Liver (tissue), 9 donors: ENCODE results near the gene RANBP3. TPM values are rescaled to one million over a fixed set of nuclear protein-coding genes. Genes with fewer than 3 reads are reported as not detected.

Experiments used
- DNase-seq: peaks from one replicate; pipeline ENCODE4 v3.0.0-alpha.2; 2017; ENCODE audit warnings: low spot score
- H3K27ac ChIP-seq, 2 donors: one replicate each; pipeline ENCODE4 v1.7.0; 2013; ENCODE audit warnings: inconsistent platforms in 2 of 2, low read length in 2 of 2, control low read depth in 1 of 2, low read depth in 1 of 2, mild to moderate bottlenecking in 1 of 2
- H3K27me3 ChIP-seq, 4 donors: one replicate each; pipeline versions ENCODE4 v1.6.1 to v1.7.0; 2013; ENCODE audit warnings: low read length in 3 of 4, inconsistent platforms in 1 of 4, mild to moderate bottlenecking in 1 of 4, moderate library complexity in 1 of 4; ENCODE audit not compliant: control insufficient read depth in 4 of 4, insufficient read depth in 4 of 4
- H3K36me3 ChIP-seq, 4 donors: one replicate each; pipeline versions ENCODE4 v1.6.1 to v1.7.0; 2013; ENCODE audit warnings: low read length in 3 of 4, mild to moderate bottlenecking in 3 of 4, low read depth in 1 of 4, moderate library complexity in 1 of 4; ENCODE audit not compliant: control insufficient read depth in 4 of 4, insufficient read depth in 3 of 4
- H3K4me1 ChIP-seq, 4 donors: one replicate each; pipeline versions ENCODE4 v1.6.1 to v1.7.0; 2013; ENCODE audit warnings: low read length in 3 of 4, mild to moderate bottlenecking in 3 of 4, moderate library complexity in 1 of 4; ENCODE audit not compliant: control insufficient read depth in 4 of 4, insufficient read depth in 4 of 4
- H3K4me3 ChIP-seq, 3 donors: one replicate each; pipeline versions ENCODE4 v1.6.1 to v1.7.0; 2013; ENCODE audit warnings: low read length in 3 of 3, control low read depth in 1 of 3, low read depth in 1 of 3, mild to moderate bottlenecking in 1 of 3
- H3K9ac ChIP-seq, 2 donors: one replicate each; pipeline ENCODE4 v1.7.0; 2013; ENCODE audit warnings: low read length in 2 of 2, mild to moderate bottlenecking in 2 of 2, moderate library complexity in 2 of 2, control low read depth in 1 of 2, low read depth in 1 of 2
- H3K9me3 ChIP-seq, 4 donors: one replicate each; pipeline versions ENCODE4 v1.6.1 to v1.7.0; 2013; ENCODE audit warnings: low read length in 3 of 4; ENCODE audit not compliant: control insufficient read depth in 4 of 4
- ATF3 ChIP-seq: IDR thresholded peaks from 2 replicates; pipeline ENCODE4 v1.6.1; 2016; ENCODE audit warnings: antibody characterized with exemption
- EGR1 ChIP-seq, 2 donors: IDR thresholded peaks; 2 replicates each; pipeline ENCODE4 v1.6.1; 2016 to 2018; ENCODE audit warnings: antibody characterized with exemption in 2 of 2, low read depth in 2 of 2
- FOXA1 ChIP-seq: IDR thresholded peaks from 2 replicates; pipeline ENCODE4 v1.6.1; 2016; ENCODE audit warnings: antibody characterized with exemption
- FOXA2 ChIP-seq: IDR thresholded peaks from 2 replicates; pipeline ENCODE4 v1.6.1; 2016; ENCODE audit warnings: antibody characterized with exemption
- GABPA ChIP-seq, 2 donors: IDR thresholded peaks in 1 of 2; conservative IDR thresholded peaks in 1 of 2; 2 replicates each; pipeline ENCODE4 v1.6.1; 2016; ENCODE audit warnings: antibody characterized with exemption in 2 of 2, mild to moderate bottlenecking in 1 of 2, moderate library complexity in 1 of 2
- HNF4A ChIP-seq, 2 donors: conservative IDR thresholded peaks; 2 replicates each; pipeline ENCODE4 v1.6.1; 2016; ENCODE audit warnings: antibody characterized with exemption in 2 of 2, mild to moderate bottlenecking in 2 of 2
- HNF4G ChIP-seq: IDR thresholded peaks from 2 replicates; pipeline ENCODE4 v1.6.1; 2016; ENCODE audit warnings: antibody characterized with exemption
- JUND ChIP-seq, 2 donors: IDR thresholded peaks; 2 replicates each; pipeline ENCODE4 v1.6.1; 2016; ENCODE audit warnings: antibody characterized with exemption in 2 of 2
- MAX ChIP-seq: IDR thresholded peaks from 2 replicates; pipeline ENCODE4 v1.6.1; 2016; ENCODE audit warnings: antibody characterized with exemption
- NR2F2 ChIP-seq: IDR thresholded peaks from 2 replicates; pipeline ENCODE4 v1.6.1; 2016; ENCODE audit warnings: antibody characterized with exemption
- RAD21 ChIP-seq, 2 donors: IDR thresholded peaks; 2 replicates each; pipeline ENCODE4 v1.6.1; 2016; ENCODE audit warnings: antibody characterized with exemption in 2 of 2, mild to moderate bottlenecking in 2 of 2
- RXRA ChIP-seq, 2 donors: IDR thresholded peaks; 2 replicates each; pipeline ENCODE4 v1.6.1; 2017 to 2018; ENCODE audit warnings: antibody characterized with exemption in 2 of 2, mild to moderate bottlenecking in 1 of 2
- SP1 ChIP-seq: IDR thresholded peaks from 2 replicates; pipeline ENCODE4 v1.6.1; 2018; ENCODE audit warnings: antibody characterized with exemption, mild to moderate bottlenecking
- TAF1 ChIP-seq: conservative IDR thresholded peaks from 2 replicates; pipeline ENCODE4 v1.6.1; 2016; ENCODE audit warnings: antibody characterized with exemption, mild to moderate bottlenecking
- YY1 ChIP-seq: IDR thresholded peaks from 2 replicates; pipeline ENCODE4 v1.6.1; 2016; ENCODE audit warnings: antibody characterized with exemption, mild to moderate bottlenecking
- ZBTB33 ChIP-seq: IDR thresholded peaks from 2 replicates; pipeline ENCODE4 v1.6.1; 2016; ENCODE audit warnings: antibody characterized with exemption
- WGBS: extraction: QIAGEN DNeasy Blood & Tissue Kit; methylation state at CpG from one replicate; pipeline ENCODE4 v1.1.7; 2013; 5-methylcytosine and 5-hydroxymethylcytosine counted together
- polyA plus RNA-seq, 2 donors: library from polyadenylated mRNA; stranded (reverse) in 1 of 2; unstranded in 1 of 2; fragments of 200-250 nt in 1 of 2; fragments of >200 nt in 1 of 2; fragmentation: Nextera tagmentation in 1 of 2; extraction: Ambion mirVana in 1 of 2; gene quantifications; one replicate each; pipeline versions ENCODE4 v1.2.1 to v1.2.3, GENCODE V29; 2013 to 2015
- total RNA-seq, 2 donors: library from RNA; depleted of rRNA; stranded (reverse); fragments of >200 nt; gene quantifications; one replicate each; pipeline ENCODE4 v1.2.3, GENCODE V29; 2014
- TF ChIP-seq, protein P1 (sequence below): fragments of 150-350 bp; IDR thresholded peaks from 2 replicates; pipeline ENCODE4 v1.5.1; 2017; ENCODE audit warnings: improper control_type of control experiment, low read depth, low read length; ENCODE audit not compliant: missing input control
- TF ChIP-seq, protein P2 (sequence below): IDR thresholded peaks from 2 replicates; pipeline ENCODE4 v1.6.1; 2016; ENCODE audit warnings: antibody characterized with exemption, mild to moderate bottlenecking
- donor health status: healthy.
- donor health status: healthy.
- donor health status: healthy.
- donor health status: healthy.
- donor health status: healthy.

The RANBP3 gene
- total and polyA plus RNA-seq, 4 donors, result 10.0 to 23.3 (median 20.7) TPM

- TF ChIP-seq, protein P1, sequence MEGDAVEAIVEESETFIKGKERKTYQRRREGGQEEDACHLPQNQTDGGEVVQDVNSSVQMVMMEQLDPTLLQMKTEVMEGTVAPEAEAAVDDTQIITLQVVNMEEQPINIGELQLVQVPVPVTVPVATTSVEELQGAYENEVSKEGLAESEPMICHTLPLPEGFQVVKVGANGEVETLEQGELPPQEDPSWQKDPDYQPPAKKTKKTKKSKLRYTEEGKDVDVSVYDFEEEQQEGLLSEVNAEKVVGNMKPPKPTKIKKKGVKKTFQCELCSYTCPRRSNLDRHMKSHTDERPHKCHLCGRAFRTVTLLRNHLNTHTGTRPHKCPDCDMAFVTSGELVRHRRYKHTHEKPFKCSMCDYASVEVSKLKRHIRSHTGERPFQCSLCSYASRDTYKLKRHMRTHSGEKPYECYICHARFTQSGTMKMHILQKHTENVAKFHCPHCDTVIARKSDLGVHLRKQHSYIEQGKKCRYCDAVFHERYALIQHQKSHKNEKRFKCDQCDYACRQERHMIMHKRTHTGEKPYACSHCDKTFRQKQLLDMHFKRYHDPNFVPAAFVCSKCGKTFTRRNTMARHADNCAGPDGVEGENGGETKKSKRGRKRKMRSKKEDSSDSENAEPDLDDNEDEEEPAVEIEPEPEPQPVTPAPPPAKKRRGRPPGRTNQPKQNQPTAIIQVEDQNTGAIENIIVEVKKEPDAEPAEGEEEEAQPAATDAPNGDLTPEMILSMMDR, result no peak
These were observed 33.3 kb upstream of the RANBP3 start (continued) for GRCh38 chr19:6011206-6011605.

- Histone ChIP-seq H3K27me3 (no peaks in the 10 kb centered on the region), H3K9me3 (no peaks in the 10 kb centered on the region), H3K4me3 (no peak overlapping the region), H3K27ac (no peak overlapping the region), H3K36me3 (no peaks in the 10 kb centered on the region), H3K4me1 (no peaks in the 10 kb centered on the region), H3K9ac (no peak overlapping the region)
- TF ChIP-seq GABPA (IDR thresholded peaks at IDR 0.05 in 1 of 2, conservative IDR thresholded peaks at IDR 0.05 in 1 of 2) (no peak), FOXA1 (no peak), RXRA (IDR thresholded peaks at IDR 0.05) (no peak), ATF3 (no peak), SP1 (no peak), RAD21 (IDR thresholded peaks at IDR 0.05) (no peak), NR2F2 (no peak), FOXA2 (no peak), YY1 (no peak)
- TF ChIP-seq, protein P2, sequence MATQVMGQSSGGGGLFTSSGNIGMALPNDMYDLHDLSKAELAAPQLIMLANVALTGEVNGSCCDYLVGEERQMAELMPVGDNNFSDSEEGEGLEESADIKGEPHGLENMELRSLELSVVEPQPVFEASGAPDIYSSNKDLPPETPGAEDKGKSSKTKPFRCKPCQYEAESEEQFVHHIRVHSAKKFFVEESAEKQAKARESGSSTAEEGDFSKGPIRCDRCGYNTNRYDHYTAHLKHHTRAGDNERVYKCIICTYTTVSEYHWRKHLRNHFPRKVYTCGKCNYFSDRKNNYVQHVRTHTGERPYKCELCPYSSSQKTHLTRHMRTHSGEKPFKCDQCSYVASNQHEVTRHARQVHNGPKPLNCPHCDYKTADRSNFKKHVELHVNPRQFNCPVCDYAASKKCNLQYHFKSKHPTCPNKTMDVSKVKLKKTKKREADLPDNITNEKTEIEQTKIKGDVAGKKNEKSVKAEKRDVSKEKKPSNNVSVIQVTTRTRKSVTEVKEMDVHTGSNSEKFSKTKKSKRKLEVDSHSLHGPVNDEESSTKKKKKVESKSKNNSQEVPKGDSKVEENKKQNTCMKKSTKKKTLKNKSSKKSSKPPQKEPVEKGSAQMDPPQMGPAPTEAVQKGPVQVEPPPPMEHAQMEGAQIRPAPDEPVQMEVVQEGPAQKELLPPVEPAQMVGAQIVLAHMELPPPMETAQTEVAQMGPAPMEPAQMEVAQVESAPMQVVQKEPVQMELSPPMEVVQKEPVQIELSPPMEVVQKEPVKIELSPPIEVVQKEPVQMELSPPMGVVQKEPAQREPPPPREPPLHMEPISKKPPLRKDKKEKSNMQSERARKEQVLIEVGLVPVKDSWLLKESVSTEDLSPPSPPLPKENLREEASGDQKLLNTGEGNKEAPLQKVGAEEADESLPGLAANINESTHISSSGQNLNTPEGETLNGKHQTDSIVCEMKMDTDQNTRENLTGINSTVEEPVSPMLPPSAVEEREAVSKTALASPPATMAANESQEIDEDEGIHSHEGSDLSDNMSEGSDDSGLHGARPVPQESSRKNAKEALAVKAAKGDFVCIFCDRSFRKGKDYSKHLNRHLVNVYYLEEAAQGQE, result no peak
- 96% methylated on average over 16 of the region's 16 CpGs for WGBS
- DNase-seq, result no peak
These were observed 32.2 kb upstream of the RANBP3 start for GRCh38 chr19:6010107-6010506.

GRCh38 chr19:6007866-6008265 is 29.9 kb upstream of the RANBP3 start:
- WGBS, result 96% methylated on average over 26 of the region's 26 CpGs
- DNase-seq, result no peak
- H3K36me3 ChIP-seq, result no peaks in the 10 kb centered on the region
- no peaks in the 10 kb centered on the region for H3K9me3 ChIP-seq
- TF ChIP-seq JUND (IDR thresholded peaks at IDR 0.05), result no peak
- no peak for TF ChIP-seq YY1
- no peak for TF ChIP-seq ZBTB33
- no peak for TF ChIP-seq GABPA (IDR thresholded peaks at IDR 0.05 in 1 of 2, conservative IDR thresholded peaks at IDR 0.05 in 1 of 2)
- no peak for TF ChIP-seq TAF1
- TF ChIP-seq, protein P2, result no peak
- no peak for TF ChIP-seq FOXA2
- no peak for TF ChIP-seq HNF4A (conservative IDR thresholded peaks at IDR 0.05)
- no peak for TF ChIP-seq EGR1 (IDR thresholded peaks at IDR 0.05; ENCODE audit: low read depth in 2 of 2)
- no peak for TF ChIP-seq RAD21 (IDR thresholded peaks at IDR 0.05)
- TF ChIP-seq RXRA (IDR thresholded peaks at IDR 0.05), result no peak
- TF ChIP-seq HNF4G, result no peak
- no peak for TF ChIP-seq NR2F2
- TF ChIP-seq MAX, result no peak
- no peaks in the 10 kb centered on the region for H3K4me1 ChIP-seq
- no peak overlapping the region for H3K4me3 ChIP-seq
- H3K9ac ChIP-seq, result no peak overlapping the region
- H3K27ac ChIP-seq, result no peak overlapping the region
- H3K27me3 ChIP-seq, result no peaks in the 10 kb centered on the region
